SH-SY5Y (cell line): ENCODE results near the gene MRPL21.

Experiments
- GATA2 ChIP-seq: IDR thresholded peaks from 2 replicates; pipeline ENCODE4 v1.6.1; 2011; ENCODE audit warnings: mild to moderate bottlenecking, low read depth, low read length
- GATA3 ChIP-seq: IDR thresholded peaks from 2 replicates; pipeline ENCODE4 v1.6.1; 2011; ENCODE audit warnings: low read depth, mild to moderate bottlenecking, low read length, moderate library complexity

DNA sequence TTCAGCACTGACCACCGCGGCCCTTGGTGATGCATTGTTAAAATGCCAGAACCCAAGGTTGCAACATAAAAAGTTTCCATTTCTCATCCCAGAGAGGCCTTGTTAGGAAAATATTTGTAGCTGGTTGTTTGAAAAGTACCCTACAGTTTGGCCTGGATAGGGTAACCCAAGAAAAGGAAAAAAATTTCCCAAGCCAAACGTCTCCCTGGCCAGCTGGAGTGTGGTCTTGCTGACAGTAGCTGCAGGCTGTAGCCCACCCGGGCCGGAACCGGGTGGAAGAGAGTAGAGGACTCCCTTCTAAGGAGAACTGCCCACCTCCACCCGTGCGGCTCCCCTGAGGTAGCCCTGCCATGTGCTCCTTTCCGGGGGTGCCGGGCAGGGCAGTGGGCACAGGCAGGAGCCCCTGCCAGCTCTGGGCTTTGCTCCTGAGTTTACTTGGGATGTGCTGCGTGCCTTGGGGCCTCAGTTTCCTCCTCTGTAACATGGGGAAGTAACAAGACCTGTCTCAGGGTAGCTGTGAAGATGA lies 38.5 kb upstream of the MRPL21 start:
- TF ChIP-seq GATA2 (no peak), GATA3 (no peak)
